Heart left ventricle (tissue), 13 donors: Measurements from ENCODE around the gene GRB14.

Experiments
- CTCF ChIP-seq, 12 donors: fragments of 200-600 bp; sonication (generic) in 4 of 12; IDR thresholded peaks; one replicate each; pipeline versions ENCODE4 v1.5.0 to v1.8.0; 2018 to 2022; ENCODE audit warnings: antibody characterized with exemption in 12 of 12, mild to moderate bottlenecking in 5 of 12
- POLR2A ChIP-seq, 2 donors: fragments of 450-650 bp; IDR thresholded peaks; one replicate each; pipeline ENCODE4 v1.6.1; 2017; ENCODE audit warnings: antibody characterized with exemption in 2 of 2, mild to moderate bottlenecking in 2 of 2, moderate library complexity in 2 of 2
- donor health status: ischemic (EF 13 %, LVEDD 7.1; RV severe dilation, severe dysfunction).
- donor health status: DM: no; HTN: yes; CAD: no.
- donor health status: DM: no; HTN: no; CAD: no.
- donor health status: ischemic (EF 25% LVEDD 6.9; RV normal size, moderate dysfunction).
- donor health status: ischemic (EF 25% LVEDD 5.7; RV mildly dilated, moderate dysfunction).
- donor health status: ischemic (EF 35%, LVEDD 5.7; RV mildly dilated, moderate dysfunction).
- donor health status: nonischemic (EF 11% LVEDD 7.7; RV severe dilation, severe dysfunction).
- donor health status: DM: yes; HTN: yes; CAD: no.
- donor health status: PGD.
- donor health status: ischemic (EF 29% LVEDD 5.4; RV normal size, mild dysfunction).
- donor health status: nonischemic (EF 23%, LVEDD 6.1; RV moderate dilation, normal function).

DNA sequence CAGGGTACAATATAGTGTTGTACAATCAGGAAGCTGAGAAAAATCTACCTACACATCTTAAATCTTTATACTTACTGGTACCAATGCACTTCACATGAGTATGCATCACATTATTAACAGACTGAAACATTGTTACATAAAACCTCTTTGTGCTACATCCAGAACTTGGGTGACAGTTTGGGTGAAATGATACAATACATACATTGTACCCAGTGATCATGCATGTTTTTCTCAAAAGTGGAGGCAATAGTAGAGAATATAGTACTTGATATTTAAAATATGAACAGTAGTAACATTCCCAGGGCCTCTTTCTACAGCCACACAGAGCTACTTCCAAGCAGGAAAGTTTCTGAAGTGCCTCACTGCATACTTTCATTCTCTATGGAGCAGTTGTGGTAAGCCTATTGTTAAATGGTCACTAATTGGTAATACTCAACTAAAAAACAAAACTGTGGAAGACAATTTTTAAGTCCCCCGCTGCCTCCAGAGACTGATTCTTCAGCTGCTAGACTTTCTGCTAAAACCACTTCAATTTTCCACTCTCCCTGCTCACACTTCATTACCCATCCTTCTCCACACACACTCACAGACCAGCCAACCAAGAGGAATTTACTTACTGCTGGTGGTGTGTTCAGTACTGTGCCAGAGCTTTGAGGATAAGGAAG lies 22.9 kb upstream of the GRB14 start:
- TF ChIP-seq CTCF (IDR thresholded peaks at IDR 0.05) = no peak
- no peak for TF ChIP-seq POLR2A (IDR thresholded peaks at IDR 0.05)
